Stimulated activated CD8-positive, alpha-beta memory T cell treated with anti-CD3 and anti-CD28 coated beads, Interleukin-15, amount 100 ng/mL, for 4 hours (primary cell): ENCODE data around the gene SRR.
"Not testable (repeated sequence)": the region's sequence is repeated elsewhere in the genome, so short reads cannot be mapped to it uniquely, and the experiment has no call there.

Experiments
- DNase-seq, 2 donors: peaks; one replicate each; pipeline ENCODE4 v3.0.0-alpha.2; 2020; ENCODE audit warnings: low read depth in 2 of 2

SRR gene

GRCh38 chr17:2292100-2292499 is 11.7 kb upstream of the SRR start:
- no peak for DNase-seq

DNA sequence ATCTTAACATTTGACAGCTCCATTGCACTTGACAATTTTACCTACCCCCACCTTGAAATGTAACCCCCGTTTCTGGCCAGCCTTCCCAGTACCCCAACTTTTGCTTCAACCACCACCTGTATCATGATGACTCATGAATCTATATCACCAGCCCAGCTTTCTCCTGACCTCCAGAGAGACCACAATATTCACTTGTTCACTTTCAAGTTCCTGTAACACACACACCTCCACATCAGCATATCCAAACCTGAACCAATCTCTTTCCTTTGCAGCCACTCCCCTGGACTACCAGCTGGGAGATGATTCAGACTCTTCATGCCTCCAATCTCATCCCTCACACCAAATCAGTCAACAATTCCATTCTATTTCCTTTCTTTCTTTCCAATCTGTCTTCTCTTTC is 8.2 kb upstream of the SRR start:
- DNase-seq = no peak

DNA sequence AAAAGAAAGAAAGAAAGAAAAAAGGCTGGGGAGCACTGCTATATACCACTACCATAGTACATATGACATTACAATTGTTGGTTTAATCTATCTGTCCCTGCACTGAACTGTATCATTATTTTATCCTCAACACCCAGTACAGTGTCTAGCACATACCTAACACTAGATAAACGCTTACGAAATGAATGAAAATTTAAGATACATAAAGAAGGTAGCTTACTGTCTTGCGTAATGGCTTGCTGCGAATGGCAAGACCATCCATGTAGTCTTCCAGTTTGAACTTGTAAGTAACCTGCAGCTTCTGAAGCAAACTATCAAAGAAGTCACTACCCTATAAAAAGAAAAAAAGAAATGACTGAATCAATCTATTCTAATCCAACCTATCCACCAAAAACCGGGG is 6.7 kb upstream of the SRR start:
- DNase-seq = no peak

- DNase-seq = no peak
These were observed 4.6 kb upstream of the SRR start for GRCh38 chr17:2299136-2299535.

DNA sequence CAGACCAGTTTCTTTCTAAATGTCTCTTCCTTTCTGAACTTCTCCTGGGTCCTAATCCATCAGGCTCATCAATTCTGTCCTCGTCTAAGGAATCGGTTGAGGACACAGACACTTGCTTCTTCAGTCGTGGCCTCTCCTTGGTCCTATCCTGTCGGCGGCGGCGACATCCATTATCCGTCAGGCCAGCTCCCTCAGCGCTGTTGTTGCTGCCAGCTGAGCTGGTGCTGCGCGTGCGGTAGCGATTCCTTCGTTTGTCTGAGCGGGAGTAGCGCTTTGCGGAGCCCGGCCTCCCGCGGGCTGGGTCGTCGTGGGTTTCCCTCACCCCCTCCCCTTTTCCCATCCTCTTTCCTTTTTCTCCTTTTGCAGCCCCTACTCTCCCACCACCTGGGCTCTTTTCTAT is 4.0 kb upstream of the SRR start:
- no peak for DNase-seq

DNA sequence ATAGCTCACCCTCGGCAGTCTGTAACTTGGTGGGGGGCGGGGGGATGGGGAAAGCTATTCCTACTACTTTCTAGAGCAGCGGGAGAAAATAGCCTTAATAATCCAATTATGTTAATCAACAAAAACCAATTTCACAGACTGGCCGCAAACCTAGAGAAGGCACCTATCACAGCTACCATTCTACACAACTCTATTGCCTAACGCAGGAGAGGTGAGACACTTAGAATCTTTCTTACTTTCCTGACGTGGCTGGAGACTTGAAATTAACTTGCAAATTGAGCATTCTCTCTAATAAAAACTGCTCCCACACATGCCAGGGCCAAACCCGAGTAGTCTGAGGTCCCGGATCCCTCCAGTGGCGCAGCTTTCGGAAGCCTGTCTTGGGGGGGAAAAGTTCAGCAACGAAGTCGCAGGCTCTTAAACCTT is 959 bp upstream of the SRR start:
- DNase-seq = no peak

- no peak for DNase-seq
These were observed 1.2 kb downstream of the SRR start for GRCh38 chr17:2304931-2305330.

GRCh38 chr17:2309338-2310154 is 5.8 kb downstream of the SRR start:
- DNase-seq = no peak

DNA sequence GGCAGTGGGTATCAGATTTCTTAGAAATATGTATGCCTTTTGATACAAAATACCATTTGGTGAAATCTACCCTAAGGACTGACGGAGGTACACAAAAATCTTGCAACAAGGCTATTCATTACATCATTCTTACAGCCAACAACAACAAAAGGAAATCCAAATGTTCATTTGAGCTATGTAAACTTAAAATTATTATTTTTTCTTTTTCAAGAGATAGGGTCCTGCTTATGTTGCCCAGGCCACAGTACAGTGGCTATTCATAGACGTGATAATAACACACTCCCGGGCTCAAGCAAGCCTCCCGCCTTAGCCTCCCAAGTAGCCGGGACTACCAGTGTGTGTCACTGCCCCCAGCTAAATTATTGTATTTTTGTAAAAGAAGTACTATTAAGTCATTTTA is 9.0 kb downstream of the SRR start:
- no peak for DNase-seq

- not testable (repeated sequence) for DNase-seq
These were observed 13.1 kb downstream of the SRR start for GRCh38 chr17:2316916-2317205.

DNA sequence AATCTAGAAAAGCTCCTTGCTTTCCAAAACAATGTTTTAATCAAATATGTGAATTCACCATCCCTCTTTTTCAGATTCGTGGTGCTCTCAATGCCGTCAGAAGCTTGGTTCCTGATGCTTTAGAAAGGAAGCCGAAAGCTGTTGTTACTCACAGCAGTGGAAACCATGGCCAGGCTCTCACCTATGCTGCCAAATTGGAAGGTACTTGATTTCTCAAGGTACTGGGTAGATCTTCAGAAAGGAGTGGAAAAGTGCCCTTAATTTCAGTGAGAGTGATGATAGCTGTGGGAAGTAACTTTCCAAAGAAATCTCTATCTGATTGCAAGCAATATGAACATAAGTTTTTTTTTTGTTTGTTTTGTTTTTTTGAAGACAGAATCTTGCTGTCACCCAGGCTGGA is 14.0 kb downstream of the SRR start:
- no peak for DNase-seq

- DNase-seq = no peak
These were observed 15.3 kb downstream of the SRR start for GRCh38 chr17:2319051-2319450.

GRCh38 chr17:2321399-2321798 is 17.6 kb downstream of the SRR start:
- DNase-seq = no peak

DNA sequence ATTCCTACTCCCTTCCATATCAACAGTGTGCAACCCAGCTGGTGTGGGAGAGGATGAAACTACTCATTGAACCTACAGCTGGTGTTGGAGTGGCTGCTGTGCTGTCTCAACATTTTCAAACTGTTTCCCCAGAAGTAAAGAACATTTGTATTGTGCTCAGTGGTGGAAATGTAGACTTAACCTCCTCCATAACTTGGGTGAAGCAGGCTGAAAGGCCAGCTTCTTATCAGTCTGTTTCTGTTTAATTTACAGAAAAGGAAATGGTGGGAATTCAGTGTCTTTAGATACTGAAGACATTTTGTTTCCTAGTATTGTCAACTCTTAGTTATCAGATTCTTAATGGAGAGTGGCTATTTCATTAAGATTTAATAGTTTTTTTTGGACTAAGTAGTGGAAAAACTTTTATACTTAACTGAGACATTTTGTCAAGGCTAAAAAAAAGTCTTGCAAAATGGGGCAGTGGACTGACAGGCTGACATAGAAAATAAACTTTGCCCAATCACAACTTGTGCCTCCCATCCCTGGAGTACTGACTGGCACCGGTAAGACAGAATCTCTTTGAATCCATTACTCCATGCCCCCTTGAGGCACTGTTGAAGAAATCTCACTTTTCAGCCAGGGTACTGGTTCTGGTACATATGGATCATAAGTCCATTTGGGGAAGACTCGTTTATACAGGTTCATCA is 20.0 kb downstream of the SRR start:
- DNase-seq = no peak

DNA sequence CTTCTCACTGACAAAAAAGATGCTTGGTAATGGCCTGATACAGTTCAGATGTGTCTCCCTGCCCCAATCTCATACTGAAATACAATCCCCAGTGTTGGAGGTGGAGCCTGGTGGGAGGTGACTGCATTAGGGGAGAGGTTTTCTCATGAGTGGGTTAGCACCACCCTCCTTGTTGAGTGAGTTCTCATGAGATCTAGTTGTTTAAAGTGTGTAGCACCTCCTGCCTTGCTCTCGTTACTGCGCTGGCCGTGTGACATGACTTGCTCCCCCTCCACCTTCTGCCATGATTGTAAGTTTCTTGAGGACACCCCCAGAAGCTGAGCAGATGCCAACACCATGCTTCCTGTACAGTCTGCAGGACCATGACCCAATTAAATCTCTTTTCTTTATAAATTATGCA is 27.6 kb downstream of the SRR start:
- DNase-seq = no peak

DNA sequence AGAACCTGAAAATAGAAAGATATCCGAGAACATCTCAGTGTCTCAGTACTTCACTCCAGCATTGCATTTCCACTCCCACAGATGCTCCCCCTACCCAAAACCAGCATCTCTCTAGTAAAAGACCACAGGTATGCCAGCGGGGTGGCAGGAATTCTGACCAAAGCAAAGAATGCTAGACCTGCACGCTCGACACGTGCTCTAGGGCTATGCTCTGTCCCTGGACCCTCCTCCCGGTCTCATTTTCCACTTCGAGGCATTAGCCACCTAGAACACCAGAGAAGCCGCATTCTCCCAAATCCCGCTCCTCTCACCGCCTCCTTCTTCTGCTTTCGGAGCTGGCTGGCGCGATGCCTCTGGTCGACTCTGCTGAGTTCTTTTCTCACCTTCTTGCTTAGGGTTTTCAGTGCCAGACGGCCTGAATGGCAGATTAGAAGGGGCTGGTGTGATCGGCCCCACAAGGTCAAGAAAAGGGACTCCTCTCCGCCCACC is 32.0 kb downstream of the SRR start:
- DNase-seq = no peak

- peak; percentile 78 to 82 for DNase-seq
These were observed 32.6 kb downstream of the SRR start, which contains the start of gene TSR1 for GRCh38 chr17:2336215-2336851. TSS of gene TSR1 (minus strand) at chr17:2336457. CDS start at chr17:2336427, 30 bp downstream.

GRCh38 chr17:2336852-2337543 is 33.2 kb downstream of the SRR start, which contains the start of gene SGSM2:
TSS of gene SGSM2 (plus strand) at chr17:2337501. CDS start at chr17:2337689, 188 bp downstream.
- DNase-seq = peak; percentile 42 to 50

- peak in 1 of 2 donors; percentile 23 for DNase-seq
These were observed 34.0 kb downstream of the SRR start for GRCh38 chr17:2337544-2338314.

DNA sequence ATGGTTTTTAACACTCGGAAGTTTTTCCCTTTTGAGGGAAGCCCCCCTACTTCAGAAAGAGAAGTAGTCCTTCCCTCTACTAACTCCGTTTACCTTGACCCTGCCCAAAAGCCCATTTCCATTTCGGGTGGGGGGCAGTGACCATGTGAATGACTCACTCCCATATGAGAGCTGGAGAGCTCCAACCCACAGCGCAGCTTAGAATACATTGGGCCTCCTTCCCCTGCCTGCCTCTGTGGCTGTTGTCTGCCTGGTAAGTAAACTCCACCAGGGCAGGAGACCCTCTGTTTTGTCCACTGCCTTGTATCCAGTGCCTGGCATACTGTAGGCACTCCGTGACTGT is 34.5 kb downstream of the SRR start:
- DNase-seq = no peak

- DNase-seq = peak in 1 of 2 donors; percentile 18
These were observed 39.7 kb downstream of the SRR start for GRCh38 chr17:2343421-2343820.
